ENCODE results near the gene MERTK. TPM values are rescaled to one million over a fixed set of nuclear protein-coding genes. Genes with fewer than 3 reads are reported as not detected.

Gene MERTK
- total RNA-seq, 6 experiments from 2014 or later: not detected

DNA sequence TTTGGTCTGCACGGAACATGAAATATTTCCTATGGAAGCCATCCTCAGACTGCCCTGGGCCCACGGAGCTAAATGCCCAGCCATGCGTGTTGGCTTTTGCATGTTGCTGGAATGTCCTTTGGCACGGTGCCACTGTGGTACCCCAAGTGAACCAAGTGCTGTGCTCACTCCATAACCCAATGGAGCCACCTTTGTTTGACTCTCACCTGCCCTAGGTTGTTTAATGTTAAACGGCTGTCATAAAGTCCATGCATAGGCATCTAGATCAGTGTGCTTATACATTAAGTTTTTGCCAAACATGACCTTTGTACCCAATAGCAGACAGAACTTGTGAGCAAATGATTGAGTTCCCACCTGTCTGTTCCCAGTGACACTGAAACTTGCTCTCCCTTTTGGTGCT lies 96.7 kb downstream of the MERTK start:
- no peak for DNase-seq
- Mint-ChIP-seq H3K4me1 (ENCODE audit: low read depth) (no peaks in the 10 kb centered on the region), H3K9me3 (no peaks in the 10 kb centered on the region), H3K4me3 (no peak overlapping the region), H3K27ac (no peak overlapping the region), H3K36me3 (ENCODE audit: low read depth) (no peaks in the 10 kb centered on the region), H3K27me3 (ENCODE audit: insufficient read depth) (peaks cover 30% of the 10 kb centered on the region)
- TF ChIP-seq, protein P1, sequence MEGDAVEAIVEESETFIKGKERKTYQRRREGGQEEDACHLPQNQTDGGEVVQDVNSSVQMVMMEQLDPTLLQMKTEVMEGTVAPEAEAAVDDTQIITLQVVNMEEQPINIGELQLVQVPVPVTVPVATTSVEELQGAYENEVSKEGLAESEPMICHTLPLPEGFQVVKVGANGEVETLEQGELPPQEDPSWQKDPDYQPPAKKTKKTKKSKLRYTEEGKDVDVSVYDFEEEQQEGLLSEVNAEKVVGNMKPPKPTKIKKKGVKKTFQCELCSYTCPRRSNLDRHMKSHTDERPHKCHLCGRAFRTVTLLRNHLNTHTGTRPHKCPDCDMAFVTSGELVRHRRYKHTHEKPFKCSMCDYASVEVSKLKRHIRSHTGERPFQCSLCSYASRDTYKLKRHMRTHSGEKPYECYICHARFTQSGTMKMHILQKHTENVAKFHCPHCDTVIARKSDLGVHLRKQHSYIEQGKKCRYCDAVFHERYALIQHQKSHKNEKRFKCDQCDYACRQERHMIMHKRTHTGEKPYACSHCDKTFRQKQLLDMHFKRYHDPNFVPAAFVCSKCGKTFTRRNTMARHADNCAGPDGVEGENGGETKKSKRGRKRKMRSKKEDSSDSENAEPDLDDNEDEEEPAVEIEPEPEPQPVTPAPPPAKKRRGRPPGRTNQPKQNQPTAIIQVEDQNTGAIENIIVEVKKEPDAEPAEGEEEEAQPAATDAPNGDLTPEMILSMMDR (IDR thresholded peaks at IDR 0.05): no peak

DNA sequence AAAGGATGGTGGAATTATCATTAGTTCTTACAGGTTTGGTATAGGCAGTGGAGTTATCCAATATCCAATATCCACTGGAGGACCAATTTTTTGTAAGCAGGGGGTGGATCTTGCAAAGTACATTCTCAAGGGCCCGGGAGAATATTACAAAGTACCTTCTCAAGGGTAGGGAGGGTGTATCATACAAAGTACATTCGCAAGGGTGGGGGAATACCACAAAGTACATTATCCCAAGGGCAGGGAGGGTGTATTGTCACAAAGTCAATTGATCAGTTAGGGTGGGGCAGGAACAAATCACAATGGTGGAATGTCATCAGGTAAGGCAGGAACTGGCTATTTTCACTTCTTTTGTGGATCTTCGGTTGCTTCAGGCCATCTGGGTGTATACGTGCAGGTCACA lies 101.4 kb downstream of the MERTK start:
- H3K27me3 Mint-ChIP-seq (ENCODE audit: insufficient read depth): peaks cover 15% of the 10 kb centered on the region
- no peak overlapping the region for H3K27ac Mint-ChIP-seq
- H3K4me3 Mint-ChIP-seq: no peak overlapping the region
- no peaks in the 10 kb centered on the region for H3K36me3 Mint-ChIP-seq (ENCODE audit: low read depth)
- no peaks in the 10 kb centered on the region for H3K4me1 Mint-ChIP-seq (ENCODE audit: low read depth)
- DNase-seq: no peak
- H3K9me3 Mint-ChIP-seq: no peaks in the 10 kb centered on the region
- TF ChIP-seq, protein P1 (IDR thresholded peaks at IDR 0.05): no peak

DNA sequence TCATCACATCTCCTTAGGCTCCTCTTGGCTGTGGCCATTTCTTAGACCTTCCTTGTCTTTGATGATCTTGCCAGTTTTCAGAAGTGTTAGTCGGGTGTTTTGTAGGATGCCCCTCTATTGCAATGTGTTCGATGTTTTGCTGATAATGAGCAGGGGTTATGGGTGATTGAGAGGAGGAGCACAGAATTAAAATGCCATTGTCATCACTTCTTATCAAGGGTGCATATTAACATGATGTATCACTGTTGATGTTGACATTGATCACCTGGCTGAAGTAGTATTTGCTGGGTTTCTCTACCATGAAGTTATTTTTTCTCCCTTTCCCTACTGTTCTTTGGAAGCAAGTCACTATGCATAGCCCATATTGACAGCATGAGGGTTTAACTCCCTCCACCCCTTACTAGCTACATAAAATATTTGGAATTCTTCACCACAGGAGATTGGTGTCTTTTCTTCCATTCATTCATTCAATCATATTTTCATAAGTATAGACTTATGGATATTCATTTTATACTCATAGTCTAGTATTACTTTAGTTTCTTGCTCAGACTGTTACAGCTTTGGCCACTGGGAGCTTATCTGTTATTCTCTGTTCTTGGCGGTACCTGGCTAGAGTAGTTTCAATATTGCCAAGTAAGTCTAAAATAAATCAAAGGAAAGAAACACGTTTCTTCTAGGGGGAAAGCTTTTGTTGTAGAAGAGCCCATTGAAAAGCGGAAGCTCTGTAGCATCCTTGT lies 102.2 kb downstream of the MERTK start:
- Mint-ChIP-seq H3K27ac (no peak overlapping the region), H3K4me1 (ENCODE audit: low read depth) (no peaks in the 10 kb centered on the region), H3K27me3 (ENCODE audit: insufficient read depth) (peaks cover 12% of the 10 kb centered on the region; the same call in 1 of the 2 replicates), H3K9me3 (no peaks in the 10 kb centered on the region), H3K4me3 (no peak overlapping the region), H3K36me3 (ENCODE audit: low read depth) (no peaks in the 10 kb centered on the region)
- TF ChIP-seq, protein P1 (IDR thresholded peaks at IDR 0.05): no peak
- DNase-seq: no peak

DNA sequence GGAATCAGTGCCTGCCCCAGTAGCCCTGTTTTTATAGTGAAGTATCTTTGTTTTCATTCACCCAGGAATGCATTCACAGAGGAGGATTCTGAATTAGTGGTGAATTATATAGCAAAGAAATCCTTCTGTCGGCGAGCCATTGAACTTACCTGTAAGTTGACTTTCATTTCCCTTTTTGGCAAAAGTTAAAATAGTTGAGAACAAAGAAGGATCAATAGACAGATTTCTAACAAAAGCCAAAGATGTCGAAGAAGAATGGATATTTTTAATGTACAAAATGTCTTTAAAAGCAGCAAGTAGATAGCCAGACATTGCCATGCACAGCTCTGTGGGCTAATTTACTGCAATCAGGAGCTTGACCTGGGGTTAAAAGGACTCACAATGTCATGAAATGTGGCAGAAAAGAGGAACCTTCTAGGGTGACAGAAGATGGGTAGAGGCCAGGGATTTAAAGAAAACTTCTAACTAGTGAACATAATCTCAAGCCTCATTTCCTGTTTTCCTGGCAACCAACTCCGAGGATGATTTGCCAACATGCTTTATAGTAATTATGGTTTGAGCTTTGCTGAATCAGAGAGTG lies 102.8 kb downstream of the MERTK start:
- Mint-ChIP-seq H3K4me3 (no peak overlapping the region), H3K4me1 (ENCODE audit: low read depth) (no peaks in the 10 kb centered on the region), H3K9me3 (no peaks in the 10 kb centered on the region), H3K36me3 (ENCODE audit: low read depth) (no peaks in the 10 kb centered on the region), H3K27ac (no peak overlapping the region), H3K27me3 (ENCODE audit: insufficient read depth) (peaks cover 11% of the 10 kb centered on the region; the same call in 1 of the 2 replicates)
- no peak for DNase-seq
- TF ChIP-seq, protein P1 (IDR thresholded peaks at IDR 0.05): no peak

DNA sequence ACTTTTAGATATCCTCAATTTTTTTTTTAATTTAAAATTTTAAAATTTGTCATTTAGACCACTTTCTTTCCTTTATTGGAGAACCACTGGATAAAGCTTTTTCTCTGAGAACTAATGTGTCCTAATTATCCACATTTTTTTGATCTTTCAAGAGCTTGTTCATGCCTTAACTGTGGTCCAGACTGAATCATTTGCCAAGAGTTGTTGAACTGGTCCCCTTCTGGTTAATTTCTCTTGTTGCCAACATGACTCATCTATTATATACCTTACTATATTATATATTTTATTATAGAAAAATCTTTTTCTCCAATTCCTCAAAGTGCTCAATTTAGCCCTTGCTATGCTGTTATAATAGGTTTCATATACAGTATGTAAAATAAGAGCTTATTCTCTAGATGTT lies 103.5 kb downstream of the MERTK start:
- H3K9me3 Mint-ChIP-seq: no peaks in the 10 kb centered on the region
- no peak overlapping the region for H3K27ac Mint-ChIP-seq
- no peak overlapping the region for H3K4me3 Mint-ChIP-seq
- no peak for DNase-seq
- H3K27me3 Mint-ChIP-seq (ENCODE audit: insufficient read depth): peaks cover 9% of the 10 kb centered on the region
- TF ChIP-seq, protein P1 (IDR thresholded peaks at IDR 0.05): no peak
- no peaks in the 10 kb centered on the region for H3K4me1 Mint-ChIP-seq (ENCODE audit: low read depth)
- H3K36me3 Mint-ChIP-seq (ENCODE audit: low read depth): no peaks in the 10 kb centered on the region

Data from HFFc6 (cell line).